Inferior parietal cortex (tissue), 1 donor: ENCODE measurements around the gene OR6B3.
"Not testable (repeated sequence)": the region's sequence is repeated elsewhere in the genome, so short reads cannot be mapped to it uniquely, and the experiment has no call there.

ENCODE experiments used
- DNase-seq: peaks from one replicate; pipeline ENCODE4 v3.0.0-alpha.2; 2016; ENCODE audit errors: extremely low spot score

The OR6B3 gene

DNA sequence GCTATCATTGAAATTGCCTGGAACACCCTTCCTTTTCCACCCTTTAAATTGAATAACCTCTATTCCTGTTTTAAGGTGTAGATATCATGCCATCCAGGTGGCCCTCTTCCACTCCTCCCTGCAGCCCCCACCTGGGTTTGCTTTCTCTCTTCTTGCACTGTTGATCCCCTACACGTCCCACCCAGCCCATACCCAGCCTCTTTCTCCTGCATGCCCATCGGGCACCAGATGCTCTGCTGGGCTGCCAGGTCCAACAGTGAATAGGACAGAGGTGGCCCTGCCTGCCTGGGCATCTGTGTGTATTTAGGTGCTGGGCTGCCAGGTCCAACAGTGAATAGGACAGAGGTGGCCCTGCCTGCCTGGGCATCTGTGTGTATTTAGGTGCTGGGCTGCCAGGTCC lies 9.2 kb downstream of the OR6B3 start:
- DNase-seq, result not testable (repeated sequence)

DNA sequence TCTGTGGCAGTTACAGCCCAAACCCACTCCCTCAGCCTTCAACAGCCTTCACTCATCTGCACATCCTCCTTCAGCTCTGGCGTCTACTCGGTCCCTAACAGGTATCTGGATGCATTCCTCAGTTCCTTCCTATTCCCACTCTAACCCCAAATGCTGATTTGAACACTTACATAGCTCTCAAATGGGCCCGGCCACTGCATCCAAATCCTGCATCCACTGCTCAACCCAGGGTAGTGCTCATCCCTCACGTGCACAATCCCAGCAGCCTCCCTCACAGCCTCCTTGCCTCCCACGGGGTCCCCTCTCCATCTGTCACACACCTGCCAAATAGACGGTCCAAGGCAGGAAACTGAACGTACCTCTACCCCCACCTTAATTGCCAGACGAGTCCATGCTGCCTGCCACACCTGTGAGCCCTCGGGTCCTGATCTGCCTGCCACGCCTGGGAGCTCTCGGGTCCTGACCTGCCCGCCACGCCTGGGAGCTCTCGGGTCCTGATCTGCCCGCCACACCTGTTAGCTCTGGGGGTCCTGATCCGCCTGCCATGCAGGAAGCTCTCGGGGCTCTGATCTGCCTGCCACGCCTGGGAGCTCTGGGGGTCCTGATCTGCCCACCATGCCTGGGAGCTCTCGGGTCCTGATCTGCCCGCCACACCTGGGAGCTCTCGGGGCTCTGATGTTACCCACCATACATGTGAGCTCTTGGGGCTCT lies 9.9 kb downstream of the OR6B3 start:
- no peak for DNase-seq

DNA sequence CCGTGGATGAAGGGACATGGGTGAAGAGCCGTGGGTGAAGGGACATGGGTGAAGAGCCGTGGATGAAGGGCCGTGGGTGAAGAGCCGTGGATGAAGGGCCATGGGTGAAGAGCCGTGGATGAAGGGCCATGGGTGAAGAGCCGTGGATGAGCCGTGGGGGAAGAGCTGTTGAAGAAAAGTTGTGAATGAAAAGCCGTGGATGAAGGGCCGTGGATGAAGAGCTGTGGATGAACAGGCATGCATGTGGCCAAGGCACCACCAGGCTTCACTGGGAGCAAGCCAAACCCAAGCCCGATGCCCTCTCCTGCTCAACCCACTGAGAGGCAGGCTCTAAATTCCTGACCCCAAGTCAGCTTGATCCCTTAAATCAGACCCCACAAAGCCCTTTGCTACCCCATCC lies 10.6 kb downstream of the OR6B3 start:
- no peak for DNase-seq

DNA sequence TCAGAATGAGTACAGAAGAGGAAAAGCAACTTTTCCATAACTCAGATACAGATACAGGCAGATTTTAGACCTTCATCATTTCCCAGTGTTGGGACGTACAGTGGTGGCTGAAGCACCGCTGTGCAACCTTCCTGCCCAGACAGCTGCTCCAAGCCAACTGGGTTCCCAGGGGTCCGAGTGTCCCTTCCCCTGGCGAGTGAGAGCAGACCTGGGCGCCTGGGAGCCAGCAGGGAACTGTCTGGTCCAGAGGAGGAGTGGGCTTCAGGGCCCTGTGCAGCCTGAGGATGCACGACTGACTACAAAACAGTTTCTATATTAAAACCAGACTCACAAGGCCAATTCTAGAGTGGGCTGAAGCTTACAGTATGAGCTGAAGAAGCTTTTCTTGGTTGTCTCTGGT lies 12.0 kb downstream of the OR6B3 start:
- no peak for DNase-seq

DNA sequence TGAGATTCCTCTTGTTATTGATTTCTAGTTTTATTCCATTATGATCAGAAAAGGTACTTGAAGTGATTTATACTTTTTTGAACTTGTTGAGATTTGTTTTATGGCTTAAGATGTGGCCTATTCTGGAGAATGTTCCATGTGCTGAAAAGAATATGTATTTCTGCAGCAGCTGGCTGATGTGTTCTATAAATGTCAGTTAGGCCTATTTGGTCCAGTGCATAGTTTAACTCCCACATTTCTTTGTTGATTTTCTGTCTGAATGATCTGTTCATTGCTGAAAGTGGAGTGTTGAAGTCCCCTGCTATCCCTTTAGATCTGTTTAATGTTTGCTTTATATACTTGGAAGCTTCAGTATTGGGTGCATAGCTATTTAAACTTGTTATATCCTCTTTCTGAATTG lies 16.0 kb downstream of the OR6B3 start:
- DNase-seq, result no peak

DNA sequence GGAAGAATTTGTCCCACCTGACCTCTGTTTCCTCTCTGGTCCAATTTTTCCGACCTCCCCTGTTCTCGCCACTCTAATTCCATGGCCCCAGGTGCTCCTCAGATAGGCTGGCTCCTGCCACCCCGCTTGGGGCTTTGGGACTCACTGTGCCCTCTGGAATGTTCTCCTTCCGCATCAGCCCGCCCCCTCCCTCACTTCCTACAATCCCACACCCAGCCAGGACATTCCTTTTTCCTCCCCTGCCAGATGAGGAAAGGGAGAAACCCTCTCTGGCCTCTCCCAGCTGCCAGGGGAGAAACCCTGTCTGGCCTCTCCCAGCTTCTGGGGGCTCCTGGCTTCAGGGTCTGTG lies 20.0 kb downstream of the OR6B3 start:
- DNase-seq, result no peak

DNA sequence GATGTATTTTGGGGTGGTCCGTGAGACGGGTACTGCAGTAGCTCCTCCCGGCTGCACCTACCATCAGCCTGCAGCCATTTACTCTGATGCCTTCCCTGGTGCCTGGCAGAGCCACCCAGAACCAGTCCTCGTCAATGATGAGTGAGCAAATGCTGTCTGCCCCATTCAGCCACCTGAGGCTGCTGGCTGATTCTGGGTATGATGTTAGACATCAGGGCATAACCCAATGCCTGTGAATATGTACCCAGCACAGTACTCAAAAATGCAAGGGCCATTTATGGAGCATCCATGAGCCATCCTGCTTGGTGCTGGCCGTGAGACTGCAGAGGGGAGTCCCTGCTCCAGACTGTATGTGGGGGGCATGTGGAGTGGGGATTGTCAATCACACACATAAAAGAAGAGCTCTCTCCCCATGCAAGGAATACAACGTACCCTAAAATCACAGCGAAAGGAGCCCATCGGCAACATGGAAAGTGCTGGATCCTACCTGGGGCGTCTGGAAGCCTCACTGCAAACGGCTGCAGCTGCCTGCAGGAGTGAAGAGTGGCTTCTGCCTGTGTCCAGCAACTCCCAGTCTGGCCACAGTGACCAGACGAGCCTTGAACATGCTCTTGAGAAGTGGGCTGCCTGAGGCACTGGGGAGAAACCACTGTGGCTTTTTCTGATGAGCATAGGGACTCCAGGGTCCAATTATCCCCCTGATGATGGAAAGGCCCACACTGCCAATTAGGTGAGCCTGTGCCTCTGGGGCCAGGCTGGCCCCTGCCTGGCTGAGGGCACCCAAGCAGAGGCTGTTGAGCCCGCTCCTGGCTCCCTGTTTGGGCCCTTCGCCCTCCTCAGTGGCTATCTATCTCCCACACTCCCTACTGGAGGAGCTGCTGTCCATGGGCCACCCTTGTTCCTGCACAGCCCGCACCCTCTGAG lies 20.7 kb downstream of the OR6B3 start:
- no peak for DNase-seq

DNA sequence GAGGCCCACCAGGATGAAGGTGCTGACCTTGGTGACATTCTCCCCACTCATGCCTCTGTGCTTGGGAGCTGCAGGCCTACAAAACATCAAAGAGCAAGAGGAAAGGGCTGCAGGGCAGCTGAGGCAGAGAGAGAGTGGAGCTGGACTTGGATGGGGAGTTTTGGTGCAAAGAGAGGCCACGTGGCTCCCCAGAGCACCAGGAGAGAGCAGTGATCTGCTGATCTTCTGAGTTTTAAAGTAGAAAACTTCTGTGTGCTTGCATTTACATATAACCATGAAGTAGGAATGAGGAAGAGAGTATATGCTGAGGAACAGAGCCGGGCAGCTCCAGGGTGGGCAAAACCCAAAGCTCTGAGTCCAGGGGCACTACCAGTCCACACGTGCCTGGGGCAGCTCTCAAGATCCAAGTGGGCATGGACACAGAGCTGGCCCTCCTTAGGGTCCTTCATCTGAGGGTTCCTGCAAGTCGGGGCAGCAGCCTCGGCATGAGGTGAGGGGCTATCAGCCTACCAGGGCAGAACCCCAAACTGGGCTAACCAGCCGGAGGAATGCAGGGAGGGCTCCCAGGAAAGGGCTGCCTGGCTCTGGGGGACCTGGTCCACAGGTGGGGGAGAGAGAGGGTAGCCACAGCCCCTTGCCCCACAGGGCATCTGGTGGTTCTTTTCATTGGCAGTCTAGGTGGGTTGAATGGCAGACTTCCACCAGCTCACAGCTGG lies 22.8 kb downstream of the OR6B3 start, which contains the start of gene OR6B2:
OR6B2 (minus strand) TSS at position 51 of the 716 bp plus-strand sequence; CDS start at position 51, 0 bp downstream.
- no peak for DNase-seq

DNA sequence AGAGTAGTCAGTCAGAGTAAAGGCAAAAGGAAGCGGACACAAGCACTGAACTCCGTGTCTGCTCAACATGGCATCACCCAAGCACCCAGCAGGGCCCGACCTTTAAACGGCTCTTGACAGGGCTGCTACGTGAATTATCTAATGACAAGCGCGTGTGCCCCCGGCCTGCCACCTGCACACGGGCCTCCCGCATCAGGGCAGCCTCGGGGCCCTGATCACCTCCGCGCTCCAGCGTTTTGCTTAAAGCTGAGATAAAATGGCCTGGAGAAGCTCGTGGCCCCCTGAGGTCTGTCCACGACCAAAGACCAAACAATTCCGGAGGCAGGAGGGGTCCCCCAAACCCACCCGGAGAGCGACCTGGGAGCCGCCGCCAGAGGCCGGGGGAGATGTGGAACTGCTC lies 28.6 kb downstream of the OR6B3 start:
- no peak for DNase-seq

DNA sequence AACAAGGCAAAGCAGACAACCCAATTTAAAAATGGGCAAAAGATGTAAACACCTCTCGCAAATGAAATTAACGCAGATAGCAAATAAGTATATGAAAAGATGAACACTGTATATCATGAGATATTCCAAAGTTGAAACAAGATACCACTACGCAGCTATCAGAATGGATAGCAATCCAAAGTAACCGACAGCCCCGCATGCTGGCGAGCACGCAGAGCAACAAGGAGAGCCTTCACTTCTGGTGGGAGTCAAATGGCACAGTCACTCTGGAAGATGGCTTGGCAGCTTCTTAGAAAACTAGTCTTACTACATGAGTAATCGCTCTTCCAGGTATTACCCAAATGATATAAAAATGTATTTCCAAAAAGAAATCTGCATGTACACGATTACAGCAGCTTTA lies 29.5 kb downstream of the OR6B3 start:
- DNase-seq, result no peak

DNA sequence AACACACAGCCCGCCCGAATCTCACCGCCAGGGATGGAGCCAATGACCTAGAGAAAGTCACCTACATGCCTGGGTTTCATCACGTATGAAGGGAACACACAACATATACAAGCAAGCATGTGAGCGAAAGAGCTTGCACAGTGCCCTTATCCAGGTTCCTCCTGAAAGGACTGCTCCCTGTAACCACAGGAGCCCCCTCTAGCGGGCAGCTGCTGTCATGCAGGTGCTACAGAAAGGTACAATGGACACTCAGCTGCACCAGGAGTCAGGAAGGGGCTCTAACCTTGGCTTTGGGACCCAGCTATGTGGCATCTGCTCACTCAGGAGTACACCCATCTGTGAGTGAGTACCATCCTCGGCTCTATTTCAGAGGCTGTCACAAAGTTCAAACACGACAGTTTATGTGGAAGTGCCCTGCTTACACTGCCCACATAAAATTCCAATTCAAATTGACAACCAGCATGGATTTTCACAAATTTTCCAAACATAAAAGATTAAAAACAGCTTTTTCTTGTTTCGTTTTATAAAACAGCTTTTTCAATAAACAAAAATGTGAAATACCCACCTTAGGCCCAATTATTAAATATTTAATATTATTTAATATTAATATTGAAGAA lies 31.7 kb downstream of the OR6B3 start:
- DNase-seq, result peak; percentile 57

DNA sequence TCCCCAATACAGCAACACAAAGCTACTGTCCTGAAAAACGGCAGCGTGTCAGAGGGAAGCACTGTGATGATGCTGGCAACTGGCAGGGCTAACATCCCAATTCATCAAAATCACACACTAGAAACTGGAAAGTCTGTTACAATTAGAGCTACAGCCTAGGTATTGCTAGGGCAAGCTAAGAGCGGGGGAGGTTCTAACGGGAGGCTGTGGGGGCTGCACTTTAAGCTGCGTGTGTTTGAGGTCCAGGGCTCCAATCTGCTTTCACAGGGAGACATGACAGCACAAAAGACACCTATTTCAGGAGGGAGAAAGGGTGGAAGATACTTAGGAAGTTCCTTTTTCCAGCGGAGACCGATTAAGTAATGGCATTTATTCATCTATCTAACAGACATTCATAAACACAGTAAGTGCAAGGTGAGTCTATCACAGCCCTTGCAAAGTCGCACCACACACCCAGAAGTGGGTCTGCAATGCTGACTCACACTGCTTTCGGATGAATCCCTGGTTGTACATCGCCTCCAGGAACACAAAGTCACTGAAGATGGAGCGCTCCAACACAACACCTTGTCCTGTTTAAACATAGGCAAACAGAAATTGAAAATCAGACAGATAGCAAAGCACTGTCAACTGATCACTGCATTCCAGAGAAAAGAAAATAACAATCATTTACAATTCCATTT lies 35.1 kb downstream of the OR6B3 start:
- DNase-seq, result no peak

DNA sequence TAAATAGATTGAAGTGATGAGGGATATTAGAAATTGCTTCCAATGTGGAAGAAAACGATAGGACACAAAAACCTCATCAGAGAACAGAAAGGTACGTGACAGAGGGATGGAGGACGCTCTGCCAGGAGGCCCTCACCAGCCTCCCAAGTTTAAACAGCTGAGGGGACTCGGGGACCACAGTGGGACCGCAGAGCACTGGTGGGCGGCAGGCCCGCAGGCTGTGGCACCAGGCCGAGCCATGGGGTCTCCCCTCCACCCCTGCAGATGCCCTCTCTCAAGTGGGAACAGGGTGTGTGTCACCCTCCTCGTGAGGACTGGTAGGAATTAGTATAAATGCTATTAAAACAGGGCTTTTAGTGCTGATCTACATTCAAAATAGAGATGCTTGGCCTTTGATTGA lies 39.0 kb downstream of the OR6B3 start:
- no peak for DNase-seq

DNA sequence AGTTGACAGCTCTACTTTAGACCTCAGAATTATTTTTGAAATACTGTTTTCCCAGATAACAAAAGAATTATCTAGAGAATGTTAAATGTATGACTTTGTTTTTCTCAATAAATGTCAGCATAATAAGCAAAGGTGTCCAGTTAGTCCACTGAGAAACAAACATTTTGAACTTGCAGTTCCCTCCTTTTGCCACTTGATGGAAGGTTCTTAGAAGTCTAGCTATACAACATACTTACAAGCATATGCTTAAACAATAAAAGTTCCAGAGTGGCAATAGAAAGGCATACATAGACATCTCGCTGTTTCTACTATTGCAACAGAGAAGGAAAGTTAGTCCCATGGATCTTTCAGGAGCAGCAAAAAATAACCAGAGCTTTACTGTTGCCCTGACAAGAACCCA lies 40.0 kb downstream of the OR6B3 start:
- DNase-seq, result no peak

DNA sequence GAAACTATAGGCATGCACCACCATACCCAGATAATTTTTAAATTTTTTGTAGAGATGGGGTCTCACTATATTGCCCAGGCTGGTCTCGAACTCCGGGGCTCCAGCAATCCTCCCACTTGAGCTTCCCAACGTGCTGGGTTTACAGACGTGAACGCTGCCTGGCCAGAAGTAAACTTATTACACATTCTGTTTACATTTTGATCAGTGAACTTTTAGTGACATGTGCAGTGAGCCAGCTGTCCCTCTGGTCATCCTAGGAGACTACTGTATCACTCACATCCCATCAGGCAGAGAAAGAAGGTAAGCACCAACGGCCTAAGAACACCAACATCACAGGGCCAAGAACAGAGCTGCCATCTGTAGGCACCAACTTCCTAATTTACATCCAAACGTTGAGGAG lies 50.3 kb downstream of the OR6B3 start:
- no peak for DNase-seq

DNA sequence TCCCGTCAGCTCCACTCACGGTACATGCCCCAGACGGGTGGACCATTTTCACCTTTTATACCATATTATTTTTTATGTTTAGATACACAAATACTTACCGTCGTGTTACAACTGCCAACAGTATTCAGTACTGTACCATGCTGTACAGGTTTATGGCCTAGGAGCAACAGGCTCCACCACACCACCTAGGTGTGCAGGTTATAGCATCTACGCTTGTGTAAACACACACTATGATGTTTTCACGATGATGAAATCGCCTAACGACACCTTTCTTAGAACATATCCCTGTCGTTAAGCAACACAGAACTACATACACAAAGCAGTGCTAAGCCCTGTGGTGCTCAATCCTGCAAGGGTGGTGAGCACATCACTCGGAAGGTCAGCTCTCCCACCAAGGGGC lies 52.6 kb downstream of the OR6B3 start:
- DNase-seq, result no peak

DNA sequence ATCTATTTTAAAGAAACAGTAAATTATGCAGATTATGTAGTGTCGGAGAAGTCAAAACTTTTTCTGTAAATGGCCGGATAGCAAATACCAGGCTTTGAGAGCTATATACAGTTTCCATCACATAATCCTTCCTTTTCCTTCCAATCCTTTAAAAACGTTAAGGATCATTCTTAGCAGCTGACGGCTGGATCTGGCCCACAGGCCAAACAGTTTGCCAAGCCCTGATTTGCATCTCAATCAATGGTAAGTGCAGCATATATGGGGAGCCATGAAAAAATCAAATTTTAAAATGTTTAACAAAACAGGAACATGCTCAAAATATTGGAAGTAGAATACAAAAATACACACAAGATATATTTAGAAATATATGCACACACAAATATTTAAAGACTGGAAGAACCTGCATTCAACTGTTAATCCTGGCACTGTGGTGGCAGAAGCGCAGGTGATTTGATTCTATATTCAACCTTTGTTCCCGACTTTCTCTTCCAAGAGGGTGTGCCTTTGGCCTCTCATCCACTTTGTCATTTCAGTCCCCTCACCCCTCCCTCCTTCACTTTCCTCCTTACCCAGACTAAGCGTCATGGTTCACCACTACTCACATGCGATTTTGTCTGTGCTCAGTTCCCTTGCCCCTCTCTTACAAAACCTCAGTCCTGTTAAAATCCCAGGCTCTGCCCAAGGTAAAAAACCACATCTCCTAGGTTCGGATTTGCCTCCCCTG lies 55.5 kb downstream of the OR6B3 start:
- DNase-seq, result no peak
